Liver (tissue), 9 donors: ENCODE data around the gene MAP3K9. TPM values are rescaled to one million over a fixed set of nuclear protein-coding genes. Genes with fewer than 3 reads are reported as not detected.

Experiments
- DNase-seq: peaks from one replicate; pipeline ENCODE4 v3.0.0-alpha.2; 2017; ENCODE audit warnings: low spot score
- H3K27ac ChIP-seq, 2 donors: one replicate each; pipeline ENCODE4 v1.7.0; 2013; ENCODE audit warnings: inconsistent platforms in 2 of 2, low read length in 2 of 2, control low read depth in 1 of 2, low read depth in 1 of 2, mild to moderate bottlenecking in 1 of 2
- H3K27me3 ChIP-seq, 4 donors: one replicate each; pipeline versions ENCODE4 v1.6.1 to v1.7.0; 2013; ENCODE audit warnings: low read length in 3 of 4, inconsistent platforms in 1 of 4, mild to moderate bottlenecking in 1 of 4, moderate library complexity in 1 of 4; ENCODE audit not compliant: control insufficient read depth in 4 of 4, insufficient read depth in 4 of 4
- H3K36me3 ChIP-seq, 4 donors: one replicate each; pipeline versions ENCODE4 v1.6.1 to v1.7.0; 2013; ENCODE audit warnings: low read length in 3 of 4, mild to moderate bottlenecking in 3 of 4, low read depth in 1 of 4, moderate library complexity in 1 of 4; ENCODE audit not compliant: control insufficient read depth in 4 of 4, insufficient read depth in 3 of 4
- H3K4me1 ChIP-seq, 4 donors: one replicate each; pipeline versions ENCODE4 v1.6.1 to v1.7.0; 2013; ENCODE audit warnings: low read length in 3 of 4, mild to moderate bottlenecking in 3 of 4, moderate library complexity in 1 of 4; ENCODE audit not compliant: control insufficient read depth in 4 of 4, insufficient read depth in 4 of 4
- H3K4me3 ChIP-seq, 3 donors: one replicate each; pipeline versions ENCODE4 v1.6.1 to v1.7.0; 2013; ENCODE audit warnings: low read length in 3 of 3, control low read depth in 1 of 3, low read depth in 1 of 3, mild to moderate bottlenecking in 1 of 3
- H3K9ac ChIP-seq, 2 donors: one replicate each; pipeline ENCODE4 v1.7.0; 2013; ENCODE audit warnings: low read length in 2 of 2, mild to moderate bottlenecking in 2 of 2, moderate library complexity in 2 of 2, control low read depth in 1 of 2, low read depth in 1 of 2
- H3K9me3 ChIP-seq, 4 donors: one replicate each; pipeline versions ENCODE4 v1.6.1 to v1.7.0; 2013; ENCODE audit warnings: low read length in 3 of 4; ENCODE audit not compliant: control insufficient read depth in 4 of 4
- EGR1 ChIP-seq, 2 donors: IDR thresholded peaks; 2 replicates each; pipeline ENCODE4 v1.6.1; 2016 to 2018; ENCODE audit warnings: antibody characterized with exemption in 2 of 2, low read depth in 2 of 2
- FOXA1 ChIP-seq: IDR thresholded peaks from 2 replicates; pipeline ENCODE4 v1.6.1; 2016; ENCODE audit warnings: antibody characterized with exemption
- GABPA ChIP-seq, 2 donors: IDR thresholded peaks in 1 of 2; conservative IDR thresholded peaks in 1 of 2; 2 replicates each; pipeline ENCODE4 v1.6.1; 2016; ENCODE audit warnings: antibody characterized with exemption in 2 of 2, mild to moderate bottlenecking in 1 of 2, moderate library complexity in 1 of 2
- HNF4A ChIP-seq, 2 donors: conservative IDR thresholded peaks; 2 replicates each; pipeline ENCODE4 v1.6.1; 2016; ENCODE audit warnings: antibody characterized with exemption in 2 of 2, mild to moderate bottlenecking in 2 of 2
- HNF4G ChIP-seq: IDR thresholded peaks from 2 replicates; pipeline ENCODE4 v1.6.1; 2016; ENCODE audit warnings: antibody characterized with exemption
- JUND ChIP-seq, 2 donors: IDR thresholded peaks; 2 replicates each; pipeline ENCODE4 v1.6.1; 2016; ENCODE audit warnings: antibody characterized with exemption in 2 of 2
- NR2F2 ChIP-seq: IDR thresholded peaks from 2 replicates; pipeline ENCODE4 v1.6.1; 2016; ENCODE audit warnings: antibody characterized with exemption
- RAD21 ChIP-seq, 2 donors: IDR thresholded peaks; 2 replicates each; pipeline ENCODE4 v1.6.1; 2016; ENCODE audit warnings: antibody characterized with exemption in 2 of 2, mild to moderate bottlenecking in 2 of 2
- RXRA ChIP-seq, 2 donors: IDR thresholded peaks; 2 replicates each; pipeline ENCODE4 v1.6.1; 2017 to 2018; ENCODE audit warnings: antibody characterized with exemption in 2 of 2, mild to moderate bottlenecking in 1 of 2
- SP1 ChIP-seq: IDR thresholded peaks from 2 replicates; pipeline ENCODE4 v1.6.1; 2018; ENCODE audit warnings: antibody characterized with exemption, mild to moderate bottlenecking
- TAF1 ChIP-seq: conservative IDR thresholded peaks from 2 replicates; pipeline ENCODE4 v1.6.1; 2016; ENCODE audit warnings: antibody characterized with exemption, mild to moderate bottlenecking
- YY1 ChIP-seq: IDR thresholded peaks from 2 replicates; pipeline ENCODE4 v1.6.1; 2016; ENCODE audit warnings: antibody characterized with exemption, mild to moderate bottlenecking
- WGBS: extraction: QIAGEN DNeasy Blood & Tissue Kit; methylation state at CpG from one replicate; pipeline ENCODE4 v1.1.7; 2013; 5-methylcytosine and 5-hydroxymethylcytosine counted together
- polyA plus RNA-seq, 2 donors: library from polyadenylated mRNA; stranded (reverse) in 1 of 2; unstranded in 1 of 2; fragments of 200-250 nt in 1 of 2; fragments of >200 nt in 1 of 2; fragmentation: Nextera tagmentation in 1 of 2; extraction: Ambion mirVana in 1 of 2; gene quantifications; one replicate each; pipeline versions ENCODE4 v1.2.1 to v1.2.3, GENCODE V29; 2013 to 2015
- total RNA-seq, 2 donors: library from RNA; depleted of rRNA; stranded (reverse); fragments of >200 nt; gene quantifications; one replicate each; pipeline ENCODE4 v1.2.3, GENCODE V29; 2014
- TF ChIP-seq, protein P1 (sequence below): fragments of 150-350 bp; IDR thresholded peaks from 2 replicates; pipeline ENCODE4 v1.5.1; 2017; ENCODE audit warnings: improper control_type of control experiment, low read depth, low read length; ENCODE audit not compliant: missing input control
- TF ChIP-seq, protein P2 (sequence below): IDR thresholded peaks from 2 replicates; pipeline ENCODE4 v1.6.1; 2016; ENCODE audit warnings: antibody characterized with exemption
- TF ChIP-seq, protein P3 (sequence below): IDR thresholded peaks from 2 replicates; pipeline ENCODE4 v1.6.1; 2016; ENCODE audit warnings: antibody characterized with exemption
- TF ChIP-seq, protein P4 (sequence below): IDR thresholded peaks from 2 replicates; pipeline ENCODE4 v1.6.1; 2016; ENCODE audit warnings: antibody characterized with exemption, mild to moderate bottlenecking
- TF ChIP-seq, protein P5 (sequence below): IDR thresholded peaks from 2 replicates; pipeline ENCODE4 v1.6.1; 2016; ENCODE audit warnings: antibody characterized with exemption
- donor health status: healthy.
- donor health status: healthy.
- donor health status: healthy.
- donor health status: healthy.
- donor health status: healthy.

The MAP3K9 gene
- total and polyA plus RNA-seq, 4 donors, result 0.65 to 5.2 (median 0.80) TPM

DNA sequence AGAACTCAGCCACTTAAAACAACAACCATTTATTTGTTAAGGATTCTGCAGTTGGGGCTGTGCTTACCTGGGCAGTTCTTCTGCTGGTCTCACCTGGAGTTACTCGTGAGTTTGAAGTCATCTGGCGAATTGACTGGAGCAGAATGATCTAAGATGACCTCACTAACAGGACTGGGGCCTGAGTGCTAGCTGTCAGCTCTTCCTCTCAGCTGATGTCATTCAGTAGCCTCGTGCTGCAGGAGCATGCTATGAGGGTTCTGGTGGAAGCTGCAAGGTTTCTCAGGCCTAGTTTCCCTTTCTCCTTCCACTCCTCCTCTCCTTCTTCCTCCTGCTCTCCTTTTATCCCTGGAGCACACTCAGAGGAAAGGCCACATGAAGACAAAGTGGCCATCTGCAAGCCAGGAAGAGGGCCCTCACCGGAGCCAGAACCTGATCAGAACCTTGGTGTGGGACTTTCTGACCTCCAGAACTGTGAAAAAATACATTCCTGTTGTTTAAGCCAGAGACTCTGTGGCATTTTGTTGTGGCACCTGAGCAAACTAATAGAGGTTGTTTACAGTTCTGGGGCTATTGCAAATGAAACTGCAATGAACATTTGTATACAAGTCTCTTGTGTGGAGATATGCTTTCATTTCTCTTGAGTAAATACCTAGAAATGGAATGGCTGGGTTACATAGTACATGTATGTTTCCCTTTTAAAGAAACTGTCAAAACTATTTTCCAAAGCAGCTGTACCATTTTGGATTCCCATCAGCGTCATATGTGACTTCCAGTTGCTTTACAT lies 21.9 kb upstream of the MAP3K9 start (continued):
- TF ChIP-seq, protein P1, sequence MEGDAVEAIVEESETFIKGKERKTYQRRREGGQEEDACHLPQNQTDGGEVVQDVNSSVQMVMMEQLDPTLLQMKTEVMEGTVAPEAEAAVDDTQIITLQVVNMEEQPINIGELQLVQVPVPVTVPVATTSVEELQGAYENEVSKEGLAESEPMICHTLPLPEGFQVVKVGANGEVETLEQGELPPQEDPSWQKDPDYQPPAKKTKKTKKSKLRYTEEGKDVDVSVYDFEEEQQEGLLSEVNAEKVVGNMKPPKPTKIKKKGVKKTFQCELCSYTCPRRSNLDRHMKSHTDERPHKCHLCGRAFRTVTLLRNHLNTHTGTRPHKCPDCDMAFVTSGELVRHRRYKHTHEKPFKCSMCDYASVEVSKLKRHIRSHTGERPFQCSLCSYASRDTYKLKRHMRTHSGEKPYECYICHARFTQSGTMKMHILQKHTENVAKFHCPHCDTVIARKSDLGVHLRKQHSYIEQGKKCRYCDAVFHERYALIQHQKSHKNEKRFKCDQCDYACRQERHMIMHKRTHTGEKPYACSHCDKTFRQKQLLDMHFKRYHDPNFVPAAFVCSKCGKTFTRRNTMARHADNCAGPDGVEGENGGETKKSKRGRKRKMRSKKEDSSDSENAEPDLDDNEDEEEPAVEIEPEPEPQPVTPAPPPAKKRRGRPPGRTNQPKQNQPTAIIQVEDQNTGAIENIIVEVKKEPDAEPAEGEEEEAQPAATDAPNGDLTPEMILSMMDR, result no peak
- TF ChIP-seq, protein P2, sequence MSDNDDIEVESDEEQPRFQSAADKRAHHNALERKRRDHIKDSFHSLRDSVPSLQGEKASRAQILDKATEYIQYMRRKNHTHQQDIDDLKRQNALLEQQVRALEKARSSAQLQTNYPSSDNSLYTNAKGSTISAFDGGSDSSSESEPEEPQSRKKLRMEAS, result no peak

DNA sequence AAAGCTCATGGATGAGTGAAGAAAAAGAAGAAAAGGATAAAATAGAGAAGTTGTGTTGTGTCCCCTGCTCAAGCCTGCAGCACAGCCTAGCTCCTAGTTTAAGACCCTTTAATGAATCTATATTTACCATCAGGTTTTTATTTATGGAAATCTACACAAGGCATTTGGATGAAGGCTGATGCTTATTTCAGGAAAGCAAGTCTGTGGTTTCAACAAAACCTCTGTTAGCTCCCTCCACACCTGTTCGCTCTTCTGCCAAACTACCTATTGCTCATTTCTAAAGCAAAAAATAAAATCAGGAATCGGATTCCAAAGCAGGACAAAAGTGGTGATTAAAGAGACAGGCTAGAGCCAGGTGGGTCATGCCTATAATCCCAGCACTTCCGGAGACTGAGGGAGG lies 18.9 kb upstream of the MAP3K9 start:
- no peaks in the 10 kb centered on the region for H3K9me3 ChIP-seq
- H3K9ac ChIP-seq, result peak overlapping the region in 1 of 2 donors; percentile 81
- DNase-seq, result no peak
- peak overlapping the region; percentile 83 to 94 for H3K27ac ChIP-seq
- peaks cover 0 to 16% (median 14%) of the 10 kb centered on the region in 4 donors for H3K4me1 ChIP-seq
- no peak for TF ChIP-seq FOXA1
- TF ChIP-seq, protein P3, sequence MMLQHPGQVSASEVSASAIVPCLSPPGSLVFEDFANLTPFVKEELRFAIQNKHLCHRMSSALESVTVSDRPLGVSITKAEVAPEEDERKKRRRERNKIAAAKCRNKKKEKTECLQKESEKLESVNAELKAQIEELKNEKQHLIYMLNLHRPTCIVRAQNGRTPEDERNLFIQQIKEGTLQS, result no peak
- TF ChIP-seq, protein P2, result no peak
- TF ChIP-seq TAF1, result peak; percentile 4
- no peaks in the 10 kb centered on the region for H3K36me3 ChIP-seq
- peak overlapping the region in 1 of 3 donors; percentile 1 for H3K4me3 ChIP-seq
- WGBS, result 49% methylated on average over 3 of the region's 3 CpGs
- no peaks in the 10 kb centered on the region for H3K27me3 ChIP-seq

DNA sequence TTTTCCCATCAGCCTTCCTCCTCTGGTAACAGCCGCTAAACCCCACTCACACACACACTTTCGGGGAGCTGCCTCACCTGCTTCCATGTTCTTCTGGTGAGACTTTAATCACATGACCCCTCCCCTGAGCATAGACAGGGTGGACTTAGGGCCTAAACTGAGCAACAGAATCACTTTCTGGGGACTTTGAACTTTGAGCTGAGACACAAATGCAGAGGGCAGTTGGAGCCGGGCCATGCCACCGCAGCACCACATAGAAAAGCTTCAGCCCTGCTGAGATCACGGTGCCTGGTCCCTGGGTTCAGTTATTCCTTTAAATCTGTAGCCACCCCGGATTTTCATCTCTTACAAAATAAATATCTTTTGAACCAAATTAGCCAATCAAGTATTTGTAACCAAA lies 18.4 kb upstream of the MAP3K9 start:
- no peaks in the 10 kb centered on the region for H3K36me3 ChIP-seq
- H3K9me3 ChIP-seq, result no peaks in the 10 kb centered on the region
- H3K27ac ChIP-seq, result peak overlapping the region; percentile 83 to 94
- peak overlapping the region in 1 of 2 donors; percentile 81 for H3K9ac ChIP-seq
- peaks cover 0 to 19% (median 14%) of the 10 kb centered on the region in 4 donors for H3K4me1 ChIP-seq
- H3K4me3 ChIP-seq, result peak overlapping the region in 1 of 3 donors; percentile 1
- H3K27me3 ChIP-seq, result no peaks in the 10 kb centered on the region
- DNase-seq, result peak; percentile 38
- 31% methylated on average over 6 of the region's 6 CpGs for WGBS
- TF ChIP-seq, protein P2, result peak; percentile 86
- TF ChIP-seq GABPA (IDR thresholded peaks at IDR 0.05 in 1 of 2, conservative IDR thresholded peaks at IDR 0.05 in 1 of 2) (peak in 1 of 2 donors; percentile 46), JUND (IDR thresholded peaks at IDR 0.05) (peak; percentile 78 to 82), RXRA (IDR thresholded peaks at IDR 0.05) (peak; percentile 83 to 85), HNF4G (peak; percentile 100), YY1 (peak; percentile 92), RAD21 (IDR thresholded peaks at IDR 0.05) (peak; percentile 46 to 56), SP1 (peak; percentile 99), NR2F2 (peak; percentile 34), FOXA1 (no peak), EGR1 (IDR thresholded peaks at IDR 0.05; ENCODE audit: low read depth in 2 of 2) (no peak), HNF4A (conservative IDR thresholded peaks at IDR 0.05) (peak; percentile 100), TAF1 (peak; percentile 69)
- TF ChIP-seq, protein P1, result no peak
- TF ChIP-seq, protein P3, result no peak
- TF ChIP-seq, protein P4, sequence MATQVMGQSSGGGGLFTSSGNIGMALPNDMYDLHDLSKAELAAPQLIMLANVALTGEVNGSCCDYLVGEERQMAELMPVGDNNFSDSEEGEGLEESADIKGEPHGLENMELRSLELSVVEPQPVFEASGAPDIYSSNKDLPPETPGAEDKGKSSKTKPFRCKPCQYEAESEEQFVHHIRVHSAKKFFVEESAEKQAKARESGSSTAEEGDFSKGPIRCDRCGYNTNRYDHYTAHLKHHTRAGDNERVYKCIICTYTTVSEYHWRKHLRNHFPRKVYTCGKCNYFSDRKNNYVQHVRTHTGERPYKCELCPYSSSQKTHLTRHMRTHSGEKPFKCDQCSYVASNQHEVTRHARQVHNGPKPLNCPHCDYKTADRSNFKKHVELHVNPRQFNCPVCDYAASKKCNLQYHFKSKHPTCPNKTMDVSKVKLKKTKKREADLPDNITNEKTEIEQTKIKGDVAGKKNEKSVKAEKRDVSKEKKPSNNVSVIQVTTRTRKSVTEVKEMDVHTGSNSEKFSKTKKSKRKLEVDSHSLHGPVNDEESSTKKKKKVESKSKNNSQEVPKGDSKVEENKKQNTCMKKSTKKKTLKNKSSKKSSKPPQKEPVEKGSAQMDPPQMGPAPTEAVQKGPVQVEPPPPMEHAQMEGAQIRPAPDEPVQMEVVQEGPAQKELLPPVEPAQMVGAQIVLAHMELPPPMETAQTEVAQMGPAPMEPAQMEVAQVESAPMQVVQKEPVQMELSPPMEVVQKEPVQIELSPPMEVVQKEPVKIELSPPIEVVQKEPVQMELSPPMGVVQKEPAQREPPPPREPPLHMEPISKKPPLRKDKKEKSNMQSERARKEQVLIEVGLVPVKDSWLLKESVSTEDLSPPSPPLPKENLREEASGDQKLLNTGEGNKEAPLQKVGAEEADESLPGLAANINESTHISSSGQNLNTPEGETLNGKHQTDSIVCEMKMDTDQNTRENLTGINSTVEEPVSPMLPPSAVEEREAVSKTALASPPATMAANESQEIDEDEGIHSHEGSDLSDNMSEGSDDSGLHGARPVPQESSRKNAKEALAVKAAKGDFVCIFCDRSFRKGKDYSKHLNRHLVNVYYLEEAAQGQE, result peak; percentile 78
- TF ChIP-seq, protein P5, sequence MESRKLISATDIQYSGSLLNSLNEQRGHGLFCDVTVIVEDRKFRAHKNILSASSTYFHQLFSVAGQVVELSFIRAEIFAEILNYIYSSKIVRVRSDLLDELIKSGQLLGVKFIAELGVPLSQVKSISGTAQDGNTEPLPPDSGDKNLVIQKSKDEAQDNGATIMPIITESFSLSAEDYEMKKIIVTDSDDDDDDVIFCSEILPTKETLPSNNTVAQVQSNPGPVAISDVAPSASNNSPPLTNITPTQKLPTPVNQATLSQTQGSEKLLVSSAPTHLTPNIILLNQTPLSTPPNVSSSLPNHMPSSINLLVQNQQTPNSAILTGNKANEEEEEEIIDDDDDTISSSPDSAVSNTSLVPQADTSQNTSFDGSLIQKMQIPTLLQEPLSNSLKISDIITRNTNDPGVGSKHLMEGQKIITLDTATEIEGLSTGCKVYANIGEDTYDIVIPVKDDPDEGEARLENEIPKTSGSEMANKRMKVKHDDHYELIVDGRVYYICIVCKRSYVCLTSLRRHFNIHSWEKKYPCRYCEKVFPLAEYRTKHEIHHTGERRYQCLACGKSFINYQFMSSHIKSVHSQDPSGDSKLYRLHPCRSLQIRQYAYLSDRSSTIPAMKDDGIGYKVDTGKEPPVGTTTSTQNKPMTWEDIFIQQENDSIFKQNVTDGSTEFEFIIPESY, result peak; percentile 82
